Measurements from ENCODE around the gene TECR. TPM values are rescaled to one million over a fixed set of nuclear protein-coding genes. Genes with fewer than 3 reads are reported as not detected.
"Not testable (repeated sequence)": the region's sequence is repeated elsewhere in the genome, so short reads cannot be mapped to it uniquely, and the experiment has no call there.

TECR gene
- total RNA-seq, 2 donors from 2014 or later = 116 to 118 TPM

DNA sequence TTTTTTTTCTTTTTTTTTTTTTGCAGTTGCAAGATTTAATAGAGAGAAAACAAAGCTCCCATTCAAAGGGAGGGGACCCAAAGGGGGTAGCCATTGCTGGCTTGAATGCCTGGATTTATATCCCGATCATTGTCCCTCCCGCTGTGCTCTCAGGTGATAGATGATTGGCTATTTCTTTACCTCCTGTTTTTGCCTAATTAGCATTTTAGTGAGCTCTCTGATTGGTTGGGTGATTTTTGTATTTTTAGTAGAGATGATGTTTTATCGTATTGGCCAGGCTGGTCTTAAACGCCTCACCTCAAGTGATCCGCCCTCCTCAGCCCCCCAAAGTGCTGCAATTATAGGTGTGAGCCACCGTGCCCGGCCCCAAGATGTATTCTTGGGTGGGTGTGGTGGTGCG is 24.8 kb upstream of the TECR start:
- H3K27ac Mint-ChIP-seq; H3K36me3 Mint-ChIP-seq; H3K9me3 Mint-ChIP-seq; ATAC-seq; DNase-seq (ENCODE audit: low spot score in 2 of 2): not testable (repeated sequence)

DNA sequence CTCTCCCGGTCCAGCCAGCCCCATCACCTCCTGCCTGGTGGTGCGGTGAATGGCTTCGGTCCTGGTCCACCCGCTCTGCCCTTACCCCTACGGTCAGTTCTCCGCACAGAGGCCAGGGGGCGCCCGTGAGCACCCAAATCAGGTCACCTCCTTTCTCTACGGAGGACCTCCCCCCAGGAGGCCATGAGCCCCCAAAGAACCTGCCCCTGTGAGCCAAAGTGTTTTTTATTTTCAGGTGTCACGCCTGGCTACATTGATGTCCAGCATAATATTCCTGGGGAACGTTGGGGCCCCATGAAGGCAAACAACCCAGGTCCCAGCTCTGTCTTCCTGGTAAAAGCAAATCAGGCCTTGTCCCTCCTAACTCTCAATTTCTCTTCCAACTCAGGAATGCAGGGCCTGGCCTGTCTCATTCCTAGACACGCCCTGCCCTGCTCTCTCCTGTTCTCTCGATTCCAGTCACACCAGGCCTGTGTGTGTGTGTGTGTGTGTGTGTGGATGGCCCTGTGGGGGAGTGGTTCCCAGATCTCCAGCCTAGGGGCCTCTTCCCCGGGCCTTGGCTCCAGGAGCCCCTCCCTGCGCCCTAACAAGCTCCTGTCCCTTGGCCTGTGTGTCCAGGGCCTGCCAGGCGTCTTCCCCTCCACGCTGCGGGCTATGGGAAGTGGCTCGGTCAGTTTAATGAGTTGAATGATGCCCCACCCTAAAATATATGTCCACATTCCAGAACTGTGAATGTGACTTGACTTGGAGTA is 23.7 kb upstream of the TECR start:
- DNase-seq (ENCODE audit: low spot score in 2 of 2) = peak; percentile 79 to 89
- Mint-ChIP-seq H3K9me3 (no peaks in the 10 kb centered on the region), H3K27ac (peak overlapping the region; percentile 82), H3K36me3 (no peaks in the 10 kb centered on the region)
- ATAC-seq = peak; percentile 64 to 76

DNA sequence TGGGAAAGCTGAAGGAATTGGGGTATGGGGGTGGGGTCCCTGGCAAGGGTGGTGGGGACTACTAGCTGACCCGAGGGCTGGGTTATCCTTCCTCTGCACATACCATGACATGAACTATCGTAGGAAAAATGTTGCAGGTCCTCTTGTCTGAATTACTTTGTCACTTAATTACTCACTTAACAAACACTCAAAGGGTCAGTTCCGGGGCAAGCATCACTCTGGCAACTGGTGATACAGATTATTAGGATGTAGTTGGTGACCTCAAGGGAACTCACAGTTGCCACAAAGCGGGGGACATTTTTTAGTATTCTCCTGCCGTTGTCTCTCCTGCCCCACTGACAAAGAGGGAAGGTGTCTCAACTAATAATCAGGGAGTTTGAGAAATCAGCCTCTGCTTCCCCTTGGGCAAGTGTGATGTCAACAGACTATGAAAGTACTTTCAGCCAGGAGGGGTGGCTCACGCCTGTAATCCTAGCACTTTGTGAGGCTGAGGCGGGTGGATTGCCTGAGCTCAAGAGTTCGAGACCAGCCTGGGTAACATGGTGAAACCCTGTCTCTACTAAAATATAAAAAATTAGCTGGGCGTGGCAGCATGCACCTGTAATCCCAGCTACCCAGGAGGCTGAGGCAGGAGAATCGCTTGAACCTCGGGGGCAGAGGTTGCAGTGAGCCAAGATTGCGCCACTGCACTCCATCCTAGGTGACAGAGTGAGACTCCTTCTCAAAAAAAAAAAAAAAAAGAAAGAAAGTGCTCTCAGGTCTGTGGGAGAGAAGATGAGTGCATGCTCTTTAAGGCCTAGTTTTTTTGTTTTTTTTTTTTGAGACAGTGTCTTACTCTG is 21.5 kb upstream of the TECR start:
- no peaks in the 10 kb centered on the region for H3K36me3 Mint-ChIP-seq
- H3K27ac Mint-ChIP-seq = peak overlapping the region; percentile 82 to 87
- no peaks in the 10 kb centered on the region for H3K9me3 Mint-ChIP-seq
- ATAC-seq (no peak), DNase-seq (ENCODE audit: low spot score in 2 of 2) (no peak)

DNA sequence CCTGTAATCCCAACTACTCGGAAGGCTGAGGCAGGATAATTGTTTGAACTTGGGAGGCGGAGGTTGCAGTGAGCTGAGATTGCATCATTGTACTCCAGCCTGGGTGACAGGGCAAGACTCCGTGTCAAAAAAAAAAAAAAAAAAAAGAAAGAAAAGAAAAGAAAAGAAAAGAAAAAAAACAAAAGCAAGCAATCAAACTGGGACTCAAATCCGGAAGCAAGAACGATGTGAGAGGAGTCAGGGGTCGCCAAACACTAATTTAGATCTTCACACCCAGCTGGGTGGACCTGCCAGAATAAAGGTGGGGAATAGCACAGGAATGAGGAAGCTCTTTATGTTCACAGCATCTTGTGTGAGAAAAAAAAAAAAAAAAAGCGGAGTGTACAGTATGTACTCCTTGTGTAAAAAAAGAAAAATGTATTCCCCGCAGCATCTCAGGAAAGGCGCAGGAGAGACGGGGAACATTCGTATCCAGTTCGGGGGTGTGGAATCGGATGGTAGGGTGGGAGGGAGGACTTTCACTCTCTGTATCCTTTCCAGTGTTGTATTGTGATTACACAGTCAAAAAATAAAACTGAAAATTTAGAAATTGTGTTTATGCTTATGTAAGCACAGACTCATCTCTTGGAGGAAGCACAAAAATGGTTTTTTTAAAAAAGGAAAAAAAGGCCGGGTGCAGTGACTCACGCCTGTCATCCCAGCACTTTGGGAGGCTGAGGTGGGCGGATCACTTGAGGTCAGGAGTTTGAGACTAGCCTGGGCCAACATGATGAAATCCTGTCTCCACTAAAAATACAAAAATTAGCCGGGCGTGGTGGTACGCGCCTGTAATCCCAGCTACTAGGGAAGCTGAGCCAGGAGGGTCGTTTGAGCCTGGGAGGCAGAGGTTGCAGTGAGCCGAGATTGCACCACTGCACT is 18.8 kb upstream of the TECR start:
- Mint-ChIP-seq H3K36me3 (peaks cover 12 to 13% of the 10 kb centered on the region in 2 donors), H3K27ac (peak overlapping the region; percentile 39 to 88), H3K9me3 (no peaks in the 10 kb centered on the region)
- no peak for DNase-seq (ENCODE audit: low spot score in 2 of 2)
- ATAC-seq = peak; percentile 8 to 13

DNA sequence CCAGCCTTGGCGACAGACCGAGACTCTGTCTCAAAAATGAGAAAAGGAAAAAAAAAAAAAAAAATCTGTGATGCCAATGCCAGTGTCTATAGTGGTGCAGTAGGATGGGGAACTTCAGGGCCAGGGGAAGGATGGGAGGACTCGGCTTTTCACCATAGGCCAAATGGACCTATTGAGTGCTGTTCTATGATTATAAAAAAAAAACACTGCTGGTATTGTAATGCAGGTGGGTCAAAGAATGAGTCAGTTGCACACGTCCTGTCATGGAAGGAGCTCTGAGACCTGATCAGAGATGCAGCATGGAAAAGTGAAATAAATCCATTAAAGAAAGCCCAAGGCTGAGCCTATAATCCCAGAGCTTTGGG is 18.2 kb upstream of the TECR start:
- H3K9me3 Mint-ChIP-seq = no peaks in the 10 kb centered on the region
- peaks cover 18 to 19% of the 10 kb centered on the region in 2 donors for H3K36me3 Mint-ChIP-seq
- DNase-seq (ENCODE audit: low spot score in 2 of 2) (no peak), ATAC-seq (no peak)
- H3K27ac Mint-ChIP-seq = peak overlapping the region in 1 of 2 donors; percentile 88

DNA sequence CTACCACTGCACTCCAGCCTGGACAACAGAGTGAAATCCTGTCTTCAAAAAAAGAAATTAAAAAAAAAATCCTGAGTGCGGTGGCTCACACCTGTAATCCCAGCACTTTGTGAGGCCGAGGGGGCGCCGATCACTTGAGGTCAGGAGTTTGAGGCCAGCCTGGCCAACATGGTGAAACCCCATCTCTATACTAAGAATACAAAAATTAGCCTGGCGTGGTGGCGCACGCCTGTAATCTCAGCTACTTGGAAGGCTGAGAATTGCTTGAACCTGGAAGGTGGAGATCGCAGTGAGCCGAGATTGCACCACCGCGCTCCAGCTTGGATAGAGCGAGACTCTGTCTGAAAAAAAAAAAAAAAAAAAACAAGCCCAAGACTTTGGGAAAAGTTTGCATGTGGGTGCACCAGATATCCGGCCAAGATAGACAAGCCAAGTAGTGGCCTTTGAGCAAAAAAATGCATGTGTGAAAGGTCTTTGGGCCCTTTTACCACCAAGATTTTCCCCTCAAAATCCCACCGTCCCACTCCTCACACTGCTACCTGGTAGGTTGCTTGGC is 16.9 kb upstream of the TECR start:
- H3K27ac Mint-ChIP-seq = peak overlapping the region in 1 of 2 donors; percentile 72
- H3K9me3 Mint-ChIP-seq = no peaks in the 10 kb centered on the region
- no peak for DNase-seq (ENCODE audit: low spot score in 2 of 2)
- no peak for ATAC-seq
- peaks cover 30 to 31% of the 10 kb centered on the region in 2 donors for H3K36me3 Mint-ChIP-seq

DNA sequence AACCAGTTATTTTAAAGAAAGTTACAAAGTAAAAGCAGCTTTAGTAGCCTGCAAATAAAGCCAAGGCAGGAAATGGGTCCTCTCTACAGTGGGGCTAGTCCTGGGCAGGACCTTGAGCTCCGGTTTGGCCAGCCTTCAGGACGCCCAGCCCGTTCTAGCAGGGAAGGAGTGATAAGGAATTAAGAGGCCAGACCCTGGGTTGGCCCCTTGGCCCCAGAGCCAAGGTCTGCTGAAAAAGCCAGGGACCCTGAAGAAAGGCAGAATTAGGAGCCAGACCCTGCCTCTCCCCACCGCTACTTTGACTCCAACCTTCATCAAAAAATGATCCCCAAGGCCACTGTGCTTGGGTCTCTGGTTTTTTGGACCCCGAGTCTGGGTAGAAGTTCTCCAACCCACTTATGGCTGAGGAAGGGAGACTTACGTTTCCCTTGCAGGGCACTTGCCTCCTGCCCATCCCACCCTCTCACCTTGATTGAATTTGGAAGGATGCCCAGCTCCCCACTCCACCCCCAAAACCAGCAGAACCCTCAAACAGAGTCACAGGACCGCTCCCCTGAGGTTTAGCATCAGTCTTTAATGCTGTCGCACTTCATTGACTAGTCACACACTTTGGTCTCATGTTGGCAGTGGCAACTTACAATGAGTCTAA is 15.1 kb upstream of the TECR start:
- peaks cover 31 to 36% of the 10 kb centered on the region in 2 donors for H3K36me3 Mint-ChIP-seq
- ATAC-seq = no peak
- no peak for DNase-seq (ENCODE audit: low spot score in 2 of 2)
- H3K9me3 Mint-ChIP-seq = no peaks in the 10 kb centered on the region
- H3K27ac Mint-ChIP-seq = peak overlapping the region; percentile 75 to 89

DNA sequence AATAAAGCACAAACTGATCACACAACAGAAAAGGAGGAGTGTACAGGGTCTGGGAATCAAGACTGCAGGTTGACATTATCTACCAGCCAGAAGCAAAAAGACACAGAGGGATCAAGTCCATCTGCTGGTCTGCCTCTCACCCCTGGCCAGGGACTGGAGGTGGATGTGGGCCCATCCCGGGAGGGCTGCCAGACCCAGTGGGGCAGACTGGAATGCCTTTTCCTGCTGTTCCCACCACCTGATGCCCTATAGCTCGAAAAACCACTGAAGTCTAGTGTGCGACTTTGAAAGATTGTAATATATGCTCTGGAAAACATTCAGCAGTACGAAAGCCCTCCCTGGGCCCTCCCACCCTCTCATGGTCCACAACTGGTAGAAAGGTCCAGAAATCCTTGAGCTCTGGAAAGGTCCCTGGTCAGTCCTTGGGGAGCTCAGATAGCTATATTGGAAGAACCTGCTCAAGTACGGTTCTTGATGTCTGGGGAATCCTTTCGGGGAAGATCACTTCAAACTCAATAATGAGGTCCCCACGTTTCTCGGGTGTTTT is 13.8 kb upstream of the TECR start:
- Mint-ChIP-seq H3K27ac (peak overlapping the region; percentile 75 to 99), H3K36me3 (peaks cover 37 to 43% of the 10 kb centered on the region in 2 donors), H3K9me3 (no peaks in the 10 kb centered on the region)
- no peak for ATAC-seq
- DNase-seq (ENCODE audit: low spot score in 2 of 2) = no peak

DNA sequence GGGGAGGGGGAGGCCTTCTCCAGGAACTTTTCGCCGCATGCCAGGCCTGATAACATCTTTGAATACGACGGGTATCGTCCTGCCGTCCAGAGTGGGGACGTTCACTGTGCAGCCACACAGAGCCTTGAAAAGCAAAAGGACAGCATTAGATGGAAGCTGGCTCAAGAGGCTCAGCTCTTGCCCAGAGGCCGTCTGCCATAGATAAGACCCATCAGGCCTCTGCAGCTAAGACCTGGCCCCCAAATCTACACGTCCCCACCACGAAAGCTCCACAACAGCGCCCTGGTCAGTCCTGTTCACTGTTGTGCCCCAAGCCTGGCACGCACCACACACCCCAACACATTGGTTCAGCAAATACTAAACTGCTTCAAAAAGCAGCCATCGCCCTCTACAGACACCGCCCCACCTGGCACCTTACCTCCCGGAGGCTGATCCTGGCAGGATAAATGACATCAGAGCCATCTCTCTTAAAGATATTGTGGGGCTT is 13.3 kb upstream of the TECR start:
- ATAC-seq = no peak
- peak overlapping the region; percentile 95 to 99 for H3K27ac Mint-ChIP-seq
- DNase-seq (ENCODE audit: low spot score in 2 of 2) = no peak
- H3K36me3 Mint-ChIP-seq = peaks cover 37 to 43% of the 10 kb centered on the region in 2 donors
- no peaks in the 10 kb centered on the region for H3K9me3 Mint-ChIP-seq

DNA sequence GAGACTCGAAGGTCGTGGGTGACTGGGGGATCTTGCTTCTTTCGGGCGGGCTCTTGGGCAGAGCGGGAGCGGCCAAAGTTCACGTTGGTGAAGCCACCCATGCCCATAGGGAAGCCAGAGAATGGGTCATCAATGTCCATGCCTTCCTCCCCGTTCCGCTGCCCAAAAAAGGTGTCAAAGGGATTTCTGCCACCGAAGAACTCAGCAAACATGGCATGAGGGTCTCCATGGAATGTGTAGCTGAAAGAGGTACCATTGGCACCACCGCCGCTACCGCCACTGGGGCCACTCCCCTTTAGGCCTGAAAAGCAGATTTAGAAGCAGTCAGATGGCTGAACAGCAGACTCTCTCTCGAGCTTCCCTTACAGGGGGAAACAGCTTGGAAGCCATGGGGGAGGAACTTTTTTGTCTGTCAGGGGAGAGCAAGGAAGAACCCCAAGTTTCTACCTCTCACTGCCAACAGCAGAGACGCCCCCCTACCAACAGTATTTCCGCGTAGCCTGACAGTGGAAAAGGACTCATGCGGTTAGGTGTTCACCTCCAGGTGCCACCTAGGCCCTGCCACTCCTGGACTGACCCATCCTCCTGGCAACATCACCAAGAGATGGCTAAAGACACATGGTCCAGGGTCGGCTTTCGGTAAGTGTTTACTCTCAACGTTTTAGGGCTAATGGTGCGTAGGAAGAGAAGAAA is 12.5 kb upstream of the TECR start:
- Mint-ChIP-seq H3K27ac (peak overlapping the region; percentile 95 to 99), H3K9me3 (no peaks in the 10 kb centered on the region), H3K36me3 (peaks cover 37 to 43% of the 10 kb centered on the region in 2 donors)
- DNase-seq (ENCODE audit: low spot score in 2 of 2) = no peak
- ATAC-seq = no peak

DNA sequence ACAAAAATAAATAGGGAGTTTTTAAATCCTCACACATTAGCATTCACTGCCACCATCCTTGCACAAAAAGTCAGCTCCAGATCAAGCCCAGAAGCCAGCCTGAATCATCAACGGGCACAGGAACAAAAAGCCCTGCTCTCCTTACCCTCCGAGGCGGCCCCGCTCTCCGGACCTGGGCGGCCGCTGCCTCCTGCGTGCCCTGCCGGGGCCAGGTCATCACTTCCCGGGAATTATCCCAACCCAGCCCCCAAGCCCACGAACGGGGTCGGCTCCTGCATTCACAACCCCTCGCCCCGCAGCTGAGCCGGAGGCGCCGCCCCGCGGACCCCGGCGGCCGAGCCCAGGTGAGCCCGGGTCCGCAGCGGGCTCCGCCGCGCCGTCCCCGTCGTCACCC is 12.0 kb upstream of the TECR start:
- no peaks in the 10 kb centered on the region for H3K9me3 Mint-ChIP-seq
- DNase-seq (ENCODE audit: low spot score in 2 of 2) = no peak
- ATAC-seq = no peak
- peak overlapping the region; percentile 95 to 99 for H3K27ac Mint-ChIP-seq
- peaks cover 37 to 43% of the 10 kb centered on the region in 2 donors for H3K36me3 Mint-ChIP-seq

DNA sequence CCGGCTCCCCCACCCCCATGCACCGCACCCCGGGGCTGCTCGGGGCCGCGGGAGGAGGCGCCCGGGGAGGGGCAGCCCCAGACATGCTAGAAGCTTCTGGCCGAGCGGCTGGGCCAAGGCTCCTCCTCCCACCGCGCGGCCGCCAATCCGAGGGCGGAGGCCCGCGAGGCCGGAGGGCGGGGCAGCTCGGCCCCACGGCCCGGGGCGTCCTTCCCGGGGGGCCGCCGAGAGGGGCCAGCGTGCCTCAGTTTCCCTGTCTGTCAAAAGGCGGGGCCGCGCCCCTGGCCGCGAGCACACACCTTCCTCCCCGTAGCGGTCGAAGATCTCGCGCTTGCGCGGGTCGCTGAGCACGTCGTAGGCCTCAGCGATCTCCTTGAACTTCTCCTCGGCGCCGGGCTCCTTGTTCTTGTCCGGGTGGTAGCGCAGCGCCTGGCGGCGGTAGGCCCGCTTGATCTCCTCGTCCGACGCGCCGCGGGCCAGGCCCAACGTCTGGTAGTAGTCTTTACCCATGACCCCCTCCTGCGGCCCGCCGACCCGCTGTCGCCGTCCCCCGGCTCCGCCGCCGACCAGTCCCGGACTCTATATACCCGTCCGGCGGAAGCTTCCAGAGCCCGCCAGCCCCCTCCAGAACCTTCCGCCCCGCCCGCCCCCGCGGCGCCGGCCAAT is 11.4 kb upstream of the TECR start, which contains the start of gene DNAJB1:
Gene DNAJB1, minus strand, starts transcription at position 558 of the 666 bp plus-strand sequence. Its CDS starts 48 bp downstream, at position 510.
- no peaks in the 10 kb centered on the region for H3K9me3 Mint-ChIP-seq
- H3K27ac Mint-ChIP-seq = peak within 1 kb of the TSS; percentile 95 to 99
- peak; percentile 64 to 74 for ATAC-seq
- peak; percentile 74 to 88 for DNase-seq (ENCODE audit: low spot score in 2 of 2)
- H3K36me3 Mint-ChIP-seq = peaks cover 37 to 43% of the 10 kb centered on the region in 2 donors

DNA sequence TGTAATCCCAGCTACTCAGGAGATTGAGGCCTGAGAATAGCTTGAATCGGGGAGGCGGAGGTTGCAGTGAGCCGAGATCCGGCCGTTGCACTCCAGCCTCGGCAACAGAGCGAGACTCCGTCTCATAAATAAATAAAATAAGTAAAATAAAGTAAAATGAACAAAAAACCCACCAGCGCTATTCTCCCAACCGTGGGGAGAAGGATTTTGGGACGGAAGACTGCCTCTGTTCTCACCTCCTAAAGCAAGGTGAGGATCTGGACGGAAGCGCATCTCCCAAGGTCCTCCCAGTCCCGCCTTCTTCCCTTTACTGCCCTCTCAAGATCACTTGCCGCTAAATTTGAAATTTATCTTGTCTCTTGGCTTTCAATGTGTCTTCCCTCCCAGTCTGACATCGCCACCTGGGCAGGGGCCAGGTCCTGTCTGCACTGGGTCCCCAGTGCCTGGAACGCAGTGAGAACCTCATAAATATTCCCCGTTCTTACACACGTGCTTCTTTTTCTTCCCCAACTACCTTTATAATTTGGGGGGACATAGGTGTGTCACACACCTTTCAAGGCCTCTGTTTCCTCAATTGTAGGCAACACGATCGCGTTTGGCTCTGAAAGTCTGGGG is 10.0 kb upstream of the TECR start:
- ATAC-seq = no peak
- Mint-ChIP-seq H3K27ac (peak overlapping the region; percentile 95 to 98), H3K36me3 (peaks cover 37 to 43% of the 10 kb centered on the region in 2 donors), H3K9me3 (no peaks in the 10 kb centered on the region)
- no peak for DNase-seq (ENCODE audit: low spot score in 2 of 2)

DNA sequence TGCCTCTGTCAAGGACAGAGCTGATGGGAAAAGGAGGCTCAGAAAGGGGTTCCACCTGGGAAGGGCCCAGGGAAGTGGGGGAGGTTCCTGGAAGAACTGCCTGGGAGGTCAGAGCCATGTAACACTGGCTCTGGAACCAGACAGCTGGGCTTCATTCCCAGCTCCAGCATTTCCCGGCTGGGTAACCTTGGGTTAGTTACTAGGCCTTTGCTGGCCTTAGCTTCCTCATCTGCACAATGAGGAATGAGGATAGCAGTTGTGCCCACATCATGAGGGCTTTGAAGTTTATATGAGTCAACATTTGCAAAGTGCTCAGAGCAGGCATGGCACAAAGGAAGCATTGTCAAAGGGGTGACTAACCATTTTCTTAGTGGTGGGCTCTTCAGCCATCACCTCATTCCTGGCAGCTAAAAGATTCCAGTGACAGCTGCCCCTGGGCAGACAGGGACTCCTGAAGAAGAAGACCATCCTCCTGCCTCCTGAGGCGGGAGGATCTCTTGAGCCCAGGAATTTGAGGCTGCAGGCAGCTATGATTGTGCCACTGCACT is 9.5 kb upstream of the TECR start:
- ATAC-seq = peak in 1 of 2 donors; percentile 28
- Mint-ChIP-seq H3K9me3 (no peaks in the 10 kb centered on the region), H3K27ac (peak overlapping the region; percentile 95 to 98), H3K36me3 (peaks cover 31 to 37% of the 10 kb centered on the region in 2 donors)
- no peak for DNase-seq (ENCODE audit: low spot score in 2 of 2)

All from activated naive CD4-positive, alpha-beta T cell treated with anti-CD3 and anti-CD28 coated beads, Interleukin-2, amount 50 U/mL, for 72 hours (primary cell).